Stimulated activated CD8-positive, alpha-beta memory T cell treated with anti-CD3 and anti-CD28 coated beads, Interleukin-15, amount 100 ng/mL, for 4 hours (primary cell): Measurements from ENCODE around the gene LCA5.
"Not testable (repeated sequence)": the region's sequence is repeated elsewhere in the genome, so short reads cannot be mapped to it uniquely, and the experiment has no call there.

Source experiments
- DNase-seq, 2 donors: peaks; one replicate each; pipeline ENCODE4 v3.0.0-alpha.2; 2020; ENCODE audit warnings: low read depth in 2 of 2

LCA5 gene

GRCh38 chr6:79538106-79538971, 1.1 kb upstream of the LCA5 start:
- no peak for DNase-seq

GRCh38 chr6:79536585-79536953, 661 bp downstream of the LCA5 start:
- no peak for DNase-seq

- not testable (repeated sequence) for DNase-seq
These were observed 7.7 kb downstream of the LCA5 start for GRCh38 chr6:79529567-79529966.

GRCh38 chr6:79526897-79527296, 10.3 kb downstream of the LCA5 start:
- no peak for DNase-seq

- no peak for DNase-seq
These were observed 11.7 kb downstream of the LCA5 start for GRCh38 chr6:79525272-79526100.

GRCh38 chr6:79524065-79524464, 13.2 kb downstream of the LCA5 start:
- DNase-seq = no peak

GRCh38 chr6:79522609-79523008, 14.6 kb downstream of the LCA5 start:
- DNase-seq = no peak

- no peak for DNase-seq
These were observed 16.7 kb downstream of the LCA5 start for GRCh38 chr6:79520534-79520933.

- DNase-seq = no peak
These were observed 18.4 kb downstream of the LCA5 start for GRCh38 chr6:79518842-79519241.

GRCh38 chr6:79515436-79515835, 21.8 kb downstream of the LCA5 start:
- DNase-seq = no peak

GRCh38 chr6:79513111-79513510, 24.1 kb downstream of the LCA5 start:
- DNase-seq = no peak

- DNase-seq = no peak
These were observed 25.2 kb downstream of the LCA5 start for GRCh38 chr6:79512014-79512413.

GRCh38 chr6:79510707-79511106, 26.5 kb downstream of the LCA5 start:
- no peak for DNase-seq

- no peak for DNase-seq
These were observed 31.0 kb downstream of the LCA5 start for GRCh38 chr6:79506251-79506650.

- no peak for DNase-seq
These were observed 32.9 kb downstream of the LCA5 start for GRCh38 chr6:79504372-79504771.

- DNase-seq = no peak
These were observed 38.4 kb downstream of the LCA5 start for GRCh38 chr6:79498842-79499241.

- DNase-seq = no peak
These were observed 42.0 kb downstream of the LCA5 start for GRCh38 chr6:79495246-79495645.

GRCh38 chr6:79494841-79495240, 42.4 kb downstream of the LCA5 start:
- DNase-seq = no peak

- DNase-seq = no peak
These were observed 66.5 kb downstream of the LCA5 start for GRCh38 chr6:79470728-79471127.

- no peak for DNase-seq
These were observed 67.6 kb downstream of the LCA5 start for GRCh38 chr6:79469376-79470246.

GRCh38 chr6:79468587-79468986, 68.6 kb downstream of the LCA5 start:
- no peak for DNase-seq

- DNase-seq = no peak
These were observed 69.1 kb downstream of the LCA5 start for GRCh38 chr6:79468116-79468515.
